DOHH2 (cell line): Measurements from ENCODE around the gene LSM7.
"Not testable (repeated sequence)": the region's sequence is repeated elsewhere in the genome, so short reads cannot be mapped to it uniquely, and the experiment has no call there.

ENCODE experiments used
- EZH2phosphoT487 ChIP-seq: fragments of 200-600 bp; sonication (generic); IDR thresholded peaks from 2 replicates; pipeline ENCODE4 v1.6.1; 2017; ENCODE audit warnings: borderline replicate concordance, mild to moderate bottlenecking, antibody characterized with exemption, low read length, moderate library complexity, mixed read lengths
- TF ChIP-seq, protein P1 (sequence below): fragments of 200-600 bp; sonication (generic); IDR thresholded peaks from one replicate; pipeline ENCODE4 v1.5.1; 2014; ENCODE audit warnings: antibody characterized with exemption, mild to moderate bottlenecking, low read depth, low read length; ENCODE audit not compliant: poor library complexity, severe bottlenecking

DNA sequence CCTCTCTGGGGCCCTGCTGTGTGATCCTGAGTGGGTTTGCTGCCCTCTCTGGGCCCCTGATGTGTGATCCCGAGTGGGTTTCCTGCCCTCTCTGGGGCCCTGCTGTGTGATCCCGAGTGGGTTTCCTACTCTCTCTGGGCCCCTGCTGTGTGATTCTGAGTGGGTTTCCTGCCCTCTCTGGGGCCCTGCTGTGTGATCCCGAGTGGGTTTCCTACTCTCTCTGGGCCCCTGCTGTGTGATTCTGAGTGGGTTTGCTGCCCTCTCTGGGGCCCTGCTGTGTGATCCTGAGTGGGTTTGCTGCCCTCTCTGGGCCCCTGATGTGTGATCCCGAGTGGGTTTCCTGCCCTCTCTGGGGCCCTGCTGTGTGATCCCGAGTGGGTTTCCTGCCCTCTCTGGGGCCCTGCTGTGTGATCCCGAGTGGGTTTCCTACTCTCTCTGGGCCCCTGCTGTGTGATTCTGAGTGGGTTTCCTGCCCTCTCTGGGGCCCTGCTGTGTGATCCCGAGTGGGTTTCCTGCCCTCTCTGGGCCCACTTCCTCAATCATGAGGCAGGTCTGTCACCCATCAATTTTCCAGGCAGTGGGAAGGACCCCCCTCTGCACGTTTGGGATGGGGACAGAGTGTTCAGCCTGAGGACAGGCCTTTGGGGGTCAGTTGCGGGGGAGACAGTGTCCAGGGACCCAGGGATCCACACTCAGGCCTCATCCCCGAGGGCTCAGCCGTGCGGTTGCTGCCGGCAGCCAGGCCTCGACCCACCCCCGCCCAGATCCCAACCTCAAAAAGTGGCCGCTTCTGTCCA, 46.9 kb downstream of the LSM7 start:
- TF ChIP-seq, protein P1, sequence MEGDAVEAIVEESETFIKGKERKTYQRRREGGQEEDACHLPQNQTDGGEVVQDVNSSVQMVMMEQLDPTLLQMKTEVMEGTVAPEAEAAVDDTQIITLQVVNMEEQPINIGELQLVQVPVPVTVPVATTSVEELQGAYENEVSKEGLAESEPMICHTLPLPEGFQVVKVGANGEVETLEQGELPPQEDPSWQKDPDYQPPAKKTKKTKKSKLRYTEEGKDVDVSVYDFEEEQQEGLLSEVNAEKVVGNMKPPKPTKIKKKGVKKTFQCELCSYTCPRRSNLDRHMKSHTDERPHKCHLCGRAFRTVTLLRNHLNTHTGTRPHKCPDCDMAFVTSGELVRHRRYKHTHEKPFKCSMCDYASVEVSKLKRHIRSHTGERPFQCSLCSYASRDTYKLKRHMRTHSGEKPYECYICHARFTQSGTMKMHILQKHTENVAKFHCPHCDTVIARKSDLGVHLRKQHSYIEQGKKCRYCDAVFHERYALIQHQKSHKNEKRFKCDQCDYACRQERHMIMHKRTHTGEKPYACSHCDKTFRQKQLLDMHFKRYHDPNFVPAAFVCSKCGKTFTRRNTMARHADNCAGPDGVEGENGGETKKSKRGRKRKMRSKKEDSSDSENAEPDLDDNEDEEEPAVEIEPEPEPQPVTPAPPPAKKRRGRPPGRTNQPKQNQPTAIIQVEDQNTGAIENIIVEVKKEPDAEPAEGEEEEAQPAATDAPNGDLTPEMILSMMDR = not testable (repeated sequence)
- not testable (repeated sequence) for TF ChIP-seq EZH2phosphoT487
